K562 (cell line): ENCODE measurements around the gene OR2V1. TPM values are rescaled to one million over a fixed set of nuclear protein-coding genes. Genes with fewer than 3 reads are reported as not detected.

Source experiments
- ATAC-seq: fragments of 200-7000 bp; cut with Tn5 transposase; 3 replicates; pipeline ENCODE4 v1.9.1; 2020; ENCODE audit warnings: moderate library complexity
- BruUV-seq: library from RNA; stranded (reverse); fragments of 400-500 nt; replicated peaks from 2 replicates; lab custom pipeline; 2021; lab: Mats Ljungman, UMichigan
- CTCF ChIA-PET: fragments of 300-600 bp; formaldehyde crosslinking; extraction: SDS; loops from one replicate; lab custom pipeline; 2021; ENCODE audit warnings: low intra/inter-chr PET ratio; lab: Yijun Ruan, JAX
- POLR2A ChIA-PET: fragments of 300-600, 350-650 bp; sonication (Branson Sonifier 250); formaldehyde crosslinking; extraction: SDS; loops from one replicate; lab custom pipeline; 2021; ENCODE audit warnings: antibody characterized with exemption, inconsistent platforms; lab: Yijun Ruan, JAX
- DNase-seq, 4 experiments: peaks; one replicate each; pipeline versions ENCODE4 v3.0.0 to v3.0.0-alpha.2; 2011 to 2018; ENCODE audit warnings: low spot score in 3 of 4, mixed read lengths in 3 of 4; ENCODE audit errors: extremely low read depth in 1 of 4
- FAIRE-seq: peaks from 2 replicates; lab custom pipeline; 2011; peaks lifted over from hg19 to GRCh38; lab: Jason Lieb, UNC
- H2AFZ ChIP-seq: 2 replicates; pipeline ENCODE4 v1.6.0; 2011; ENCODE audit warnings: low read depth, low read length, control low read depth, inconsistent platforms
- H3K27ac ChIP-seq: fragments of 200-600 bp; 3 replicates; pipeline ENCODE4 v1.8.0; 2011; ENCODE audit warnings: low read depth, mild to moderate bottlenecking, control low read depth, inconsistent platforms, low read length, moderate library complexity, mixed read lengths; ENCODE audit errors: extremely low read depth
- H3K27me3 ChIP-seq, 2 experiments: fragments of 300-600 bp in 1 of 2; 2 replicates in 1 of 2; 3 replicates in 1 of 2; pipeline versions ENCODE4 v1.6.0 to v1.8.0; 2011; ENCODE audit warnings: inconsistent platforms in 2 of 2, low read length in 2 of 2, mild to moderate bottlenecking in 1 of 2, mixed read lengths in 1 of 2, moderate library complexity in 1 of 2; ENCODE audit not compliant: control insufficient read depth in 2 of 2, insufficient read depth in 2 of 2
- H3K36me3 ChIP-seq: fragments of 300-600 bp; 3 replicates; pipeline ENCODE4 v1.8.0; 2011; ENCODE audit warnings: mild to moderate bottlenecking, low read length, inconsistent platforms; ENCODE audit not compliant: control insufficient read depth, insufficient read depth
- H3K4me1 ChIP-seq, 2 experiments: fragments of 200-600 bp in 1 of 2; replicated peaks in 1 of 2; 2 replicates in 1 of 2; 3 replicates in 1 of 2; pipeline versions ENCODE4 v1.5.1 to v1.8.0; 2011; ENCODE audit warnings: inconsistent platforms in 2 of 2, low read length in 2 of 2, mild to moderate bottlenecking in 1 of 2, mixed read lengths in 1 of 2, moderate library complexity in 1 of 2; ENCODE audit not compliant: control insufficient read depth in 2 of 2, insufficient read depth in 2 of 2
- H3K4me2 ChIP-seq: 2 replicates; pipeline ENCODE4 v1.6.1; 2011; ENCODE audit warnings: low read length, control low read depth, inconsistent platforms, mixed read lengths; ENCODE audit not compliant: insufficient read depth
- H3K4me3 ChIP-seq: fragments of 200-600 bp; sonication (generic), shearing (Covaris generic); 2 replicates; pipeline ENCODE4 v1.5.1; 2016; ENCODE audit warnings: control low read depth, inconsistent platforms
- H3K79me2 ChIP-seq: fragments of 200-600 bp; 3 replicates; pipeline ENCODE4 v1.8.0; 2011; ENCODE audit warnings: low read length, inconsistent platforms; ENCODE audit not compliant: control insufficient read depth, insufficient read depth
- H3K9ac ChIP-seq, 2 experiments: 2 replicates each; pipeline versions ENCODE4 v1.6.0 to v1.6.1; 2011; ENCODE audit warnings: low read depth in 2 of 2, low read length in 2 of 2, control low read depth in 1 of 2, inconsistent platforms in 1 of 2, mild to moderate bottlenecking in 1 of 2, mixed read lengths in 1 of 2; ENCODE audit not compliant: insufficient read depth in 1 of 2
- H3K9me1 ChIP-seq: one replicate; pipeline ENCODE4 v1.6.0; 2011; ENCODE audit warnings: inconsistent platforms, mild to moderate bottlenecking, low read length, moderate library complexity; ENCODE audit not compliant: control insufficient read depth, insufficient read depth
- H3K9me3 ChIP-seq: replicated peaks from 2 replicates; pipeline ENCODE4 v1.5.1; 2011; ENCODE audit warnings: low read depth, low read length, inconsistent platforms; ENCODE audit not compliant: control insufficient read depth, insufficient read depth
- H4K20me1 ChIP-seq: replicated peaks from 2 replicates; pipeline ENCODE4 v1.6.1; 2011; ENCODE audit warnings: low read length, inconsistent platforms, mixed read lengths; ENCODE audit not compliant: control insufficient read depth, insufficient read depth
- GTF2B ChIP-seq: IDR thresholded peaks from 2 replicates; pipeline ENCODE4 v1.6.1; 2011; ENCODE audit not compliant: insufficient read length; ENCODE audit errors: extremely low read depth
- ZNF699 ChIP-seq: fragments of 250-450 bp; sonication (Bioruptor Pico); IDR thresholded peaks from 2 replicates; pipeline ENCODE4 v1.8.0; 2021; ENCODE audit warnings: mild to moderate bottlenecking, moderate library complexity; ENCODE audit not compliant: insufficient replicate concordance
- ZNF780A ChIP-seq: fragments of 250-450 bp; sonication (Bioruptor Pico); IDR thresholded peaks from 2 replicates; pipeline ENCODE4 v1.5.0; 2021; ENCODE audit warnings: mild to moderate bottlenecking
- WGBS: fragments of 100-300 bp; shearing (Covaris generic); methylation state at CpG from one replicate; pipeline ENCODE4 v1.1.6; 2016; ENCODE audit warnings: low coverage, mixed read lengths; ENCODE audit not compliant: insufficient coverage; ENCODE audit errors: missing lambda C conversion rate; 5-methylcytosine and 5-hydroxymethylcytosine counted together
- in situ Hi-C: fragments of 300-500 bp; cut with MboI; formaldehyde crosslinking; loops from 4 replicates; pipeline ENCODE4 v1.15.0; 2018; ENCODE audit warnings: inconsistent platforms, mixed read lengths
- intact Hi-C: fragments of 100-400 bp; cut with micrococcal nuclease; formaldehyde crosslinking; loops from 2 replicates; pipeline ENCODE4 v1.14.2; 2022
- polyA plus RNA-seq, 8 experiments: library from polyadenylated mRNA; depleted of rRNA in 4 of 8; stranded (reverse) in 5 of 8; unstranded in 3 of 8; fragments of >200 nt; fragmentation: Nextera tagmentation in 2 of 8; fragmentation: Illumina TruSeq in 1 of 8; extraction: Ambion mirVana in 2 of 8; extraction: Trizol in 1 of 8; gene quantifications; 2 replicates each; pipeline versions ENCODE4 v1.2.1 to v1.2.3, GENCODE V29; 2011 to 2014; ENCODE audit warnings: inconsistent platforms in 1 of 8, missing spikeins in 1 of 8
- total RNA-seq, 7 experiments: library from RNA; depleted of rRNA in 6 of 7; stranded (reverse); fragments of >200 nt in 6 of 7; fragmentation: Illumina TruSeq in 2 of 7; extraction: Trizol in 2 of 7; gene quantifications; 2 replicates each; pipeline versions ENCODE4 v1.2.1 to v1.2.3, GENCODE V29; 2011 to 2021; ENCODE audit warnings: low replicate concordance in 1 of 7
- TF ChIP-seq, protein P1 (sequence below), 2 experiments: fragments of 450-650 bp; conservative IDR thresholded peaks; 2 replicates each; pipeline ENCODE4 v1.6.1; 2017; ENCODE audit warnings: mild to moderate bottlenecking in 2 of 2, moderate library complexity in 2 of 2
- TF ChIP-seq, protein P2 (sequence below): fragments of 450-650 bp; IDR thresholded peaks from 2 replicates; pipeline ENCODE4 v1.6.1; 2016; ENCODE audit warnings: mild to moderate bottlenecking, moderate library complexity

Gene OR2V1
- total and polyA plus RNA-seq, 9 of the 15 experiments (the other 6 are each of a cell fraction or from before 2014, with no cell fraction given), result 0.04 to 0.28 (median 0.15) TPM; not detected in 5

DNA sequence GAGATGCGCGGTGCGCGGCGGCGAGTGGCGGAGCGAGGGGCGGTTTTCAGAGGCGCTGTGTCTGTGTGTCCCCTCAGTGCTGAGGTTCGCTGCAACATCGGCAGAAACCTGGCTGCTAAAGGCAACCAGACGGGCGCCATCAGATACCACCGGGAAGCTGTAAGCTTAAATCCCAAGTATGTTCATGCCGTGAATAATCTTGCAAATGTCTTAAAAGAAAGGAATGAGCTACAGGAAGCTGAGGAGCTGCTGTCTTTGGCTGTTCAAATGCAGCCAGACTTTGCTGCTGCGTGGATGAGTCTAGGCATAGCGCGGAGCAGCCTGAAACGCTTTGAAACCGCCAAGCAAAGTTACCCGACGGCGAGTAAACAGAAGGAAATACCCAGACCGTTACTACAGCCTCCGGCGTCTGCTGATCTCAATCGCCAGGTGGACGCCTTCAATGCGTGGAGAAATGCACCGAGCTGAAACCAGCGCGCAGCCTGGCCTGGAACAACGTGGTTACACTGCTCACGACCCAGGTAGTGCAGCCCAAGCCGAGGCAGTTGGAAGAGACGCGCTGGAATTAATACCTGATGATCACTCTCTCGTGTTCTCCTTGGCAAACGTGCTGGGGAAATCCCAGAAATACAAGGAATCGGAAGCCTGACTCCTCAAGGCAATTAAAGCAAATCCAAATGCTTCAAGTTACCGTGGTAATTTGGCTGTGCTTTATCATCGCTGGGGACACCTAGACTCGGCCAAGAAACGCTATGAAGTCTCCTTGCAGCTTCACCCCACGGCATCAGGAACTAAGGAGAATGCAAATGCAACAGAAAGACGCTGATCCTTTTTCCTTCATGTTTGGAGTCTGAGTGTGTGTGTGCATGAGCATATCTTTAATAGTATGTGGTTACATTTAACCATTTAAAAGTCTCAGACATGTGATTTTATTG, 15.9 kb downstream of the OR2V1 start:
- intact Hi-C loops, result no loop called here
- 58% methylated on average over 43 of the region's 47 CpGs for WGBS
- peak; percentile 35 for FAIRE-seq
- no peak for TF ChIP-seq ZNF780A (CRISPR knock-in tag)
- no peak for TF ChIP-seq GTF2B
- no peak for TF ChIP-seq ZNF699 (CRISPR knock-in tag)
- TF ChIP-seq, protein P1, sequence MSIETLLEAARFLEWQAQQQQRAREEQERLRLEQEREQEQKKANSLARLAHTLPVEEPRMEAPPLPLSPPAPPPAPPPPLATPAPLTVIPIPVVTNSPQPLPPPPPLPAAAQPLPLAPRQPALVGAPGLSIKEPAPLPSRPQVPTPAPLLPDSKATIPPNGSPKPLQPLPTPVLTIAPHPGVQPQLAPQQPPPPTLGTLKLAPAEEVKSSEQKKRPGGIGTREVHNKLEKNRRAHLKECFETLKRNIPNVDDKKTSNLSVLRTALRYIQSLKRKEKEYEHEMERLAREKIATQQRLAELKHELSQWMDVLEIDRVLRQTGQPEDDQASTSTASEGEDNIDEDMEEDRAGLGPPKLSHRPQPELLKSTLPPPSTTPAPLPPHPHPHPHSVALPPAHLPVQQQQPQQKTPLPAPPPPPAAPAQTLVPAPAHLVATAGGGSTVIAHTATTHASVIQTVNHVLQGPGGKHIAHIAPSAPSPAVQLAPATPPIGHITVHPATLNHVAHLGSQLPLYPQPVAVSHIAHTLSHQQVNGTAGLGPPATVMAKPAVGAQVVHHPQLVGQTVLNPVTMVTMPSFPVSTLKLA (conservative IDR thresholded peaks at IDR 0.05), result no peak
- TF ChIP-seq, protein P2, sequence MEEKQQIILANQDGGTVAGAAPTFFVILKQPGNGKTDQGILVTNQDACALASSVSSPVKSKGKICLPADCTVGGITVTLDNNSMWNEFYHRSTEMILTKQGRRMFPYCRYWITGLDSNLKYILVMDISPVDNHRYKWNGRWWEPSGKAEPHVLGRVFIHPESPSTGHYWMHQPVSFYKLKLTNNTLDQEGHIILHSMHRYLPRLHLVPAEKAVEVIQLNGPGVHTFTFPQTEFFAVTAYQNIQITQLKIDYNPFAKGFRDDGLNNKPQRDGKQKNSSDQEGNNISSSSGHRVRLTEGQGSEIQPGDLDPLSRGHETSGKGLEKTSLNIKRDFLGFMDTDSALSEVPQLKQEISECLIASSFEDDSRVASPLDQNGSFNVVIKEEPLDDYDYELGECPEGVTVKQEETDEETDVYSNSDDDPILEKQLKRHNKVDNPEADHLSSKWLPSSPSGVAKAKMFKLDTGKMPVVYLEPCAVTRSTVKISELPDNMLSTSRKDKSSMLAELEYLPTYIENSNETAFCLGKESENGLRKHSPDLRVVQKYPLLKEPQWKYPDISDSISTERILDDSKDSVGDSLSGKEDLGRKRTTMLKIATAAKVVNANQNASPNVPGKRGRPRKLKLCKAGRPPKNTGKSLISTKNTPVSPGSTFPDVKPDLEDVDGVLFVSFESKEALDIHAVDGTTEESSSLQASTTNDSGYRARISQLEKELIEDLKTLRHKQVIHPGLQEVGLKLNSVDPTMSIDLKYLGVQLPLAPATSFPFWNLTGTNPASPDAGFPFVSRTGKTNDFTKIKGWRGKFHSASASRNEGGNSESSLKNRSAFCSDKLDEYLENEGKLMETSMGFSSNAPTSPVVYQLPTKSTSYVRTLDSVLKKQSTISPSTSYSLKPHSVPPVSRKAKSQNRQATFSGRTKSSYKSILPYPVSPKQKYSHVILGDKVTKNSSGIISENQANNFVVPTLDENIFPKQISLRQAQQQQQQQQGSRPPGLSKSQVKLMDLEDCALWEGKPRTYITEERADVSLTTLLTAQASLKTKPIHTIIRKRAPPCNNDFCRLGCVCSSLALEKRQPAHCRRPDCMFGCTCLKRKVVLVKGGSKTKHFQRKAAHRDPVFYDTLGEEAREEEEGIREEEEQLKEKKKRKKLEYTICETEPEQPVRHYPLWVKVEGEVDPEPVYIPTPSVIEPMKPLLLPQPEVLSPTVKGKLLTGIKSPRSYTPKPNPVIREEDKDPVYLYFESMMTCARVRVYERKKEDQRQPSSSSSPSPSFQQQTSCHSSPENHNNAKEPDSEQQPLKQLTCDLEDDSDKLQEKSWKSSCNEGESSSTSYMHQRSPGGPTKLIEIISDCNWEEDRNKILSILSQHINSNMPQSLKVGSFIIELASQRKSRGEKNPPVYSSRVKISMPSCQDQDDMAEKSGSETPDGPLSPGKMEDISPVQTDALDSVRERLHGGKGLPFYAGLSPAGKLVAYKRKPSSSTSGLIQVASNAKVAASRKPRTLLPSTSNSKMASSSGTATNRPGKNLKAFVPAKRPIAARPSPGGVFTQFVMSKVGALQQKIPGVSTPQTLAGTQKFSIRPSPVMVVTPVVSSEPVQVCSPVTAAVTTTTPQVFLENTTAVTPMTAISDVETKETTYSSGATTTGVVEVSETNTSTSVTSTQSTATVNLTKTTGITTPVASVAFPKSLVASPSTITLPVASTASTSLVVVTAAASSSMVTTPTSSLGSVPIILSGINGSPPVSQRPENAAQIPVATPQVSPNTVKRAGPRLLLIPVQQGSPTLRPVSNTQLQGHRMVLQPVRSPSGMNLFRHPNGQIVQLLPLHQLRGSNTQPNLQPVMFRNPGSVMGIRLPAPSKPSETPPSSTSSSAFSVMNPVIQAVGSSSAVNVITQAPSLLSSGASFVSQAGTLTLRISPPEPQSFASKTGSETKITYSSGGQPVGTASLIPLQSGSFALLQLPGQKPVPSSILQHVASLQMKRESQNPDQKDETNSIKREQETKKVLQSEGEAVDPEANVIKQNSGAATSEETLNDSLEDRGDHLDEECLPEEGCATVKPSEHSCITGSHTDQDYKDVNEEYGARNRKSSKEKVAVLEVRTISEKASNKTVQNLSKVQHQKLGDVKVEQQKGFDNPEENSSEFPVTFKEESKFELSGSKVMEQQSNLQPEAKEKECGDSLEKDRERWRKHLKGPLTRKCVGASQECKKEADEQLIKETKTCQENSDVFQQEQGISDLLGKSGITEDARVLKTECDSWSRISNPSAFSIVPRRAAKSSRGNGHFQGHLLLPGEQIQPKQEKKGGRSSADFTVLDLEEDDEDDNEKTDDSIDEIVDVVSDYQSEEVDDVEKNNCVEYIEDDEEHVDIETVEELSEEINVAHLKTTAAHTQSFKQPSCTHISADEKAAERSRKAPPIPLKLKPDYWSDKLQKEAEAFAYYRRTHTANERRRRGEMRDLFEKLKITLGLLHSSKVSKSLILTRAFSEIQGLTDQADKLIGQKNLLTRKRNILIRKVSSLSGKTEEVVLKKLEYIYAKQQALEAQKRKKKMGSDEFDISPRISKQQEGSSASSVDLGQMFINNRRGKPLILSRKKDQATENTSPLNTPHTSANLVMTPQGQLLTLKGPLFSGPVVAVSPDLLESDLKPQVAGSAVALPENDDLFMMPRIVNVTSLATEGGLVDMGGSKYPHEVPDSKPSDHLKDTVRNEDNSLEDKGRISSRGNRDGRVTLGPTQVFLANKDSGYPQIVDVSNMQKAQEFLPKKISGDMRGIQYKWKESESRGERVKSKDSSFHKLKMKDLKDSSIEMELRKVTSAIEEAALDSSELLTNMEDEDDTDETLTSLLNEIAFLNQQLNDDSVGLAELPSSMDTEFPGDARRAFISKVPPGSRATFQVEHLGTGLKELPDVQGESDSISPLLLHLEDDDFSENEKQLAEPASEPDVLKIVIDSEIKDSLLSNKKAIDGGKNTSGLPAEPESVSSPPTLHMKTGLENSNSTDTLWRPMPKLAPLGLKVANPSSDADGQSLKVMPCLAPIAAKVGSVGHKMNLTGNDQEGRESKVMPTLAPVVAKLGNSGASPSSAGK, result peak; percentile 62

More for the DNA sequence above, 15.9 kb downstream of the OR2V1 start:
- Histone ChIP-seq H3K79me2 (no peaks in the 10 kb centered on the region), H3K9me1 (no peaks in the 10 kb centered on the region), H3K4me3 (no peak overlapping the region), H3K27me3 (no peaks in the 10 kb centered on the region; a peak in 1 of 5 replicates), H2AFZ (peak overlapping the region; percentile 85), H3K4me2 (peak overlapping the region; percentile 54), H3K4me1 (peaks cover 0 to 12% of the 10 kb centered on the region in 2 experiments; a peak in 4 of 5 replicates), H3K9ac (peak overlapping the region in 1 of 2 experiments; percentile 73; a peak in 1 of 4 replicates), H3K9me3 (no peaks in the 10 kb centered on the region), H3K36me3 (no peaks in the 10 kb centered on the region), H4K20me1 (no peaks in the 10 kb centered on the region), H3K27ac (no peak overlapping the region; the same call in 2 of the 3 replicates)
- CTCF ChIA-PET, result no interaction called here
- peak; percentile 46 for ATAC-seq
- DNase-seq, result no peak
- no TSS peak for BruUV-seq
- in situ Hi-C loops, result no loop called here
- POLR2A ChIA-PET, result interaction anchor here (0.6 to 0.9 kb wide), 4 partner anchors 13 to 241 kb away, joined by 3 to 5 read pairs (median 4); no protein-coding TSS in a partner anchor
